ENCODE measurements around the gene FRMD4A.
A peak's percentile ranks its signal among the peaks of the same experiment; 100 is the strongest.

Gene FRMD4A

DNA sequence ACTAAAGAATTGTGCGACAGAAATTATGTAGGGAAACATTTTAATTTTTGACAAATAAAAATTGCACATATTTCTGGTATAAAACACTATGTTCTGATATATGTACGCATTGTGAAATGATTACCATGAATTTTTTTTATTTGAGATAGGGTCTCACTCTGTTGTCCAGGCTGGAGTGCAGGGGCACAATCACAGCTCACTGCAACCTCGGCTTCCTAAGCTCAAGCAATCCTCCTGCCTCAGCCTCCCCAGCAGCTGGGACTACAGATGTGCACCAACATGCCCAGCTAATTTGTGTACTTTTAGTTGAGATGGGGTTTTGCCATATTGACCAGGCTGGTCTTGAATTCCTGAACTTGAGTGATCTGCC, 149.2 kb downstream of the FRMD4A start:
- no peak for DNase-seq

DNA sequence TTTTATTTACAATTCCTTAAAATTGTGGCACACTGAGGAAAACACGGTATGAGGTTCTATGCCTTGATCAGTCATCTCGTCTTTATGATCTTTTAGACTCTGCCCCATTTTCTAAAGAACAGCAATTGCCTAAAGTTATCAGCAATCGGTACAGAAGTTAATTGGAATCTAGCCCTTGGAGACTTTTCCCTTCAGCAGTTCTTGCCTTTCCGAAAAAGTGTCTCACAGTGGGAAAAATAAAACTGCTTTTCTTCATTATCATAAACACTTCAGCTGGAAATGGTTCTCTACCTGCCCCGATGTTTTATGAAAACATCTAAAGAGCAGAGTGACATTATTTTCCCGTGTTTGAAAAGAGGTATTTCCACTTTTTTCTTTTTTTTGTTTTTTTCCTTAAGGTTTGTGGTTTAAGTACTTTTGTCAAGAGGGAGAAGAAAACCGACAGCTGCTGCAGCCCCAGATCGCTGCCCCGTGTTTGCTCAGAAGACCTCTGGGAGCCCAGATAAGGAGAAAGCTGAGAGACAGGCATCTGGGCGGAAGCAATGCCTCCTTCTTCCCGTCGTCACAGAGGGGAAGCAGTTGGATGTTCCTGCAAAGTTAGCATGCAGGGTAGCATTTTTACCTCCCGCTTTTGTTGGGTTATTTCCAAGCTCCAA, 149.7 kb downstream of the FRMD4A start:
- DNase-seq, result no peak

DNA sequence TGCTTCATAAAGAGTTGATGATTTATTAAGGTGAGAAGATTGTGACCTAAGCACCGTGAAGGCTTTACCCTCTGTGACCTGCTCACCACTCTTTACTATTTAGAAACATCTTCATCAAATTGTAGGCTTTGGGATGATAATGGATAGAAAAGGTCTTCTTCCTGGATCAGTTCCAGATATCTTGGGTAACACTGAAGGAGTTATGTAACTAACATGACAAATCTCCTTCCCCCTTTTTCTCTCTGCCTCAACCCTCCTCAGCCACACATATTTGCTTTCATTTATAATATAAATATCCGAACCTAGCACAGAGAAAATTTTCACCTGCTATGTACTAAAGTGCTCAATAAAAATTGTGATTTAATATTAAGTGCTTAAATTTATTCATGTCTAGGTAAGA, 151.5 kb downstream of the FRMD4A start:
- no peak for DNase-seq

DNA sequence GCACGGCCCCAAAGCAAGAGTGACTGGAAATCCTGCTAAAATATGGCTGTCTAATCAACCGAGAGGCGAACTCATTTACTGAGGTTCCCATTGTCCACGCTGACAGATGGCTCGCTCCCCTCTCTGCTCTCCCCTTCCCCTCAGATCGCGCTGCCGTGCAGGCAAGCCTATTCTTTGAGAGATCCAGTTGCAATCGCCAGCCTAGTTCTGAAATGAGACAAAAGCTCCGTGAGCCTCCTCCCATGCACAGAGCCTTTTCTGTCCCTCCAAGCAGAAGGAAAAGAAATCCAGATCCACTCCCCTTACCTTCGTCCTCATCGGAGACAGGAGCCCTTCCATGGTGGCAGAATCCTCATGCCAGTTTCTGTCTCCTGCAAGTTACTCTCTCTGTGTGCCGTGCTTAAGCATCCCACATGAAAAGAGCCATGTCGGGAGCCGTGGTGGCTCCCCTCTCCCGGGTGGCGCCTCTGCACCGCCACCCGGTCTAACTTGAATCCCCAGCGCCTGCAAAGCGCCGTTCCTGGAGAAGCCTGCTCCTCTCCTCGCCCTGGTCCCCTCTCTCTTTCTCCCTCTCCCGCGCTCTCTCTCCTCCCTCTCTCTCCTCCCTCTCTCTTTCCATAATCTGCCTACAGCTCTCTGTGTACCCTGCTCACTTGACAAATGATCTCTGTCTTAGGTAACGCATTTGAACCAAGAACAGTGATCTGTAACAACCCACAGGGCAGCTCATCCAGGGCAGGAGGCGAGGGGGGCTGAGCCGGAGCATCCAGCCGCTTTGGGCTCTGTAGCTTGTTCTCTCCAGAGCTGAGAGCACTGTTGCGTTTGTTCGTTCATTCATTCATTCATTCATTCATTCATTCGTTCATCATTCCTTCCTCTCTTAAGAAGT, 156.8 kb downstream of the FRMD4A start:
- no peak for DNase-seq

DNA sequence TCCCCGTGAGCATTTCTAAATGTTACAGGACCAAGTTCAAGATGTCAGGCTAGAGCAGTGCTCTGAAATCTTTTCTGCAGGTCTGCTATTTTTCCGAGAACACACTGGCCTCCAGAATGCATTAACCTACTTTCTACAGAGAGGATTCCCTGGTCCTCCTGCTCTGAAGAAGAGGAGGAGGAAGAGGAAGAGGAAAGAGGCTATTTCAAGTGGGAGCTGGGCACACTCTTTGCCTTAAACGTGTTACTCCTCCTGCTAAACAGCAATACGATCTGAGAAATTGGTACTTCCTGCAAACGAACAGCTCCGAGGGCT, 157.4 kb downstream of the FRMD4A start:
- DNase-seq, result no peak

DNA sequence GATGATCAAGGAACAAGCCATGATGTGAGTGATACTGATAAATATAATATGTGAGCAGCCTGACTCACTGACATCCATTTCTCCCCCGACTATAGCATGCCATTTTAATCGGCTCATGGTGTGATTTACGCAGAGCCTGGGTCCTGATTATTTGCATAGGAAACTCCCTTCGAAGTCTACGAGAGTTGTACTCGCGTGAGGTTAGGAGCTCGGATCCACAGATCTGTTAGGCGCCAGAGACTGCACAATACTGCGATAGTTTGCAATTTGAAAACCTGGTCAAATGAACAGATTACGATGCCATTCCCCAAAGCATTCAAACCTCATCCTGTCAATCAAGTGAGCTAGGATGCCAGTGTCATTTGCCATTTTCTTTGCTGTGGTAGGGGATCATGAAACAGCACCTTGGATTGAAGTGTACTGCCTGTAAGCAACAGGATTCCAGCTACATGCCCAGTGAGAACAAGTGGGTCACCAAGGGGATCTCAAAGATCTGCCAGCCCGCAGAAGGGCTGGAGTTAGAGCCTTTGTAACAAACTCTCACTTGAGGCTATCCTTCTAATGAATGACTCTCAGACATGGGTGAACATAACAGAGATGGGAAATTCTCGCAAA, 158.3 kb downstream of the FRMD4A start:
- no peak for DNase-seq

DNA sequence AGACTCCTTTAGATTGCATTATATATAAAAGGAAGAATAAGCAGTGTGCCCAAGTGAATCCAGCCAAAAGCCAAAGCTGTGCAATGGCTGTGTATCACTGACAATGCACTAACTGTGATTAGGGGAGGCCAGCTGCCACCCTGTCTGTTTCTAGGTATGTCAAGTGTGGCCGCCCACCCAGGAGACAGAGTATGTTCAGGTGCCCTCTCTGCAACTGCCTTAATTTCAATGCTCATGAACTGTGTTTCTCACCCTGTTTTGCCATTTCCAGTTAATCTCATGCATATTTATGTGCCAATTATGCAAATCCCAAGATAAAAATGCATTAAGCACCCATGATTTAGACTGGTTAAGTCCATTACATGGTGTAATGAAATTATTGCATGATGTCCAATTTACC, 159.4 kb downstream of the FRMD4A start:
- DNase-seq, result no peak

DNA sequence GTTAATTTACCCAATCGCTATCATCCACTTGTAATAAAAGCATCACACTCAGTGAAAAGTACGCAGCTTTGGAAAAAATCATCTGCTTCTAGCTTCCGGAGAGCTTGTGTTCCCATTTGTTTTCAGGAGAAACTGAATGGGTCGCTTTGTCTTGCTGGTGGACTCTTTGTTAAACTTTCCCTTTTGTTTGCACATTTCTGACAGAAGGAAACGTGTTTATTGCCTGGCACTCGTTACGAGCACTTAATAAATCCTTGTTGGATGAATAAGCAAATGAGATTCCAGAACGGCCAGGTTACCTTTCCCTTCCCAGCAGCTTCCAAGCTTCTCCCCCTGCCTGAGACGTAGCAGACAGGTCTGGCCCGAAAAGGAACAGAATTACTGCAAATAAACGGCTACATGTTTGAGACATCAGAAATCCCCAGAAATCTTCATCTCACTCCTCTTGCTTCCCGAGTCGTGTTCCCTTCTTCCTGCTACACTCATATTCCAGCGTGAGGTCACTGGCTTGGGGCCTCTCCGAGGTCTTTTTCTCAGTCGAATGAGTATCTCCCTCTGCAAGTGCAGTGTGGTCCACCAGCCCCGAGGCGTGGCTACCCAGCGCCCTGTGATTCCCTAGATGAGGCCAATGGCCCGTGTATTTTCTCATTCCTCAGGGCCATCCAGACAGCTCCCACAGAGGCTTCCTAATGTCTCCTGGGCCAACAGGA, 167.2 kb downstream of the FRMD4A start:
- DNase-seq, result no peak

DNA sequence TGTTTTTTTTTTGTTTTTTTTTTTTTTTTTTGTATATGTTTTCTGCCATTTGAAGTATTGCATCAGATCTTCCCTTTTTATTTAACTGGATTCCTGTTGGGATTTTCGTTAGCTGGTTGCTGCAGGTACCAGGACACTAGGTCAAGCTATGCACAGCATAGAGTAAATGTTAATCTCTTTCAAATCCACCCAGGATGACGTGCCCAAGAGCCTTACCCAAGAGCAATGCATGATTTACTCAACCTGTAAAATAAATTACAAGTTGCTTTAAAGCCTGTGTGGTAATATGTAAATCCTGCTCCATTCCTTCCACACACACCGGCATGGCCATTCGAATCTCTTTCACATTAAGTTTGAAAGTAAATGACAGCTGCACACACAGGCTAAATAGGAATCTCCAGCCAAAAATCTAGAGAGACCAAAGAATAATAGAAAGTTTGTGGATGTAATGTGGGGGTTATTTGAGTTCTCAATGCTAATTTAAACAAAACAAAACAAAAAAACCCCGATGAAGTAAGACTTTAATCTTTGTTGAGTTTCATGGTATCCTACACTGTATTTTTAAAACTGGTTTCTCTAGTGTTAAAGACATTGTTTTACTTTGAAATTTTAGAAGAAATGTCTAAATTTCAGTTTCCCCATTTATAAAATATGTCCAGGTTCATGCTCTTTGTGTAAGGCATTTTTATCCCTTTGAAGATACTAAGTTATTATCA, 167.9 kb downstream of the FRMD4A start:
- DNase-seq, result no peak

DNA sequence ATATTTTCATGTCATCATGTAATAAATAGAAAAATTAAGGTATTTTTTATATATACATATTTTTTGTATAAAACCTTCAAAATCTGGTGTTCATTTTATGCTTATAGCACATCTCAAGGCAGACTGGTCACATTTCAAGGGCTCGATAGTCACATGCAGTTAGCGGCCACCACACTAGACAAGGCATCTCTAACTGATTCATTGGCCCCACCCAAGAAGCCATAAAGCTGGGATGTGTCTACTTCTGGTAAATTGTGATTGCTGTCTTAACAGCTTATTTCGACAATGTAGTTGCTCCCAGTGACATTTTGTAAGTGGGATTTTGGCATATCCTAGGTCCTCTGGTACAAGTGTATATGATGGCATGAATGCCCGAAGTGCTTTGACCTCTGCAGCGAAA, 168.7 kb downstream of the FRMD4A start:
- DNase-seq, result no peak

DNA sequence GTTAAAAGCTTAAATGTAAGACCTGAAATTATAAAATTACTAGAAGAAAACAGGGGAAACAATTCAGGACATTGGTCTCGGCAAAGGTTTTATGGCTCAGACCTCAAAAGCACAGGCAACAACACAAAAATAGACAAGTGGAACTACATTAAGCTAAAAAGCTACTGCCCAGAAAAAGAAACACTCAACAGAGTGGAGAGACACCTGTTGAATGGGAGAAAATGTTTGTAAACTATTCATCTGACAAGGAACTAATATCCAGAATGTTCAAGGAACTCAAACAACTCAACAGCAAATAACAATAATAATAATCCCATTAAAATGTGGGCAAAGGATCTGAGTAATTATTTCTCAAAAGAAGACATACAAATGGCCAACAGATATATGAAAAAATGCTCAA, 170.4 kb downstream of the FRMD4A start:
- no peak for DNase-seq

DNA sequence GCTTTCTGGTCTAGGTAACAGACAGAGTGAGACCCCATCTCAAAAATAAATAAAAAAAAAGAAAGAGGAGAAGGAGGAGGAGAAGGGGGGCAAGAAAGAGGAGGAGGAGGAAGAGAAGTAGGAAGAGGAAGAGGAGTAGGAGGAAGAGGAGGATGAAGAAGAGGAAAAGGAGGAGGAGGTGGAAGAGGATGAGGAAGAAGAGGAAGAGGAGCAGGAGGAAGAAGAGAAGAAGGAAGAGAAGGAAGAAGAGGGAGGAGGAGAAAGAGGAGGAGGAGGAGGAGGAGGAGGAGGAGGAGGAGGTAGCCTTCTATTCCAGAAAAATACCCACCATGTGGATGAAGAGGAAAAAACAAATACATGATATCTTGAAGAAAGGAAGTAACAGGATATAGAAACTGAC, 172.1 kb downstream of the FRMD4A start:
- DNase-seq, result no peak

DNA sequence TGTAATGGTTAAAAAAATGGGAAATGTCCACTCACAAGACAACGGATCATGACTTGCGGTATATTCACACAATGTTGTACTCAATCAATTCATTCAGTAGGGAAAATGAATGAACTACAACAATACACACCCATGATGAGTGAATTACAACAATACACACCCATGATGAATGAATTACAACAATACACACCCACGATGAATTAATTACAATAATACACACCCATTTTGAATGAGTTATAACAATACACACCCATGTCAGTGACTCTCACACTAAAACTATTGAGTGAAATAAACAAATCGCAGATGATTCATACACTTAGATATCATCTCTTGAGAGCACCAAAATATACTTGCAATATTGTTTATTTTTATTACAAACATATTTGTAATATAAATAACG, 174.6 kb downstream of the FRMD4A start:
- DNase-seq, result no peak

DNA sequence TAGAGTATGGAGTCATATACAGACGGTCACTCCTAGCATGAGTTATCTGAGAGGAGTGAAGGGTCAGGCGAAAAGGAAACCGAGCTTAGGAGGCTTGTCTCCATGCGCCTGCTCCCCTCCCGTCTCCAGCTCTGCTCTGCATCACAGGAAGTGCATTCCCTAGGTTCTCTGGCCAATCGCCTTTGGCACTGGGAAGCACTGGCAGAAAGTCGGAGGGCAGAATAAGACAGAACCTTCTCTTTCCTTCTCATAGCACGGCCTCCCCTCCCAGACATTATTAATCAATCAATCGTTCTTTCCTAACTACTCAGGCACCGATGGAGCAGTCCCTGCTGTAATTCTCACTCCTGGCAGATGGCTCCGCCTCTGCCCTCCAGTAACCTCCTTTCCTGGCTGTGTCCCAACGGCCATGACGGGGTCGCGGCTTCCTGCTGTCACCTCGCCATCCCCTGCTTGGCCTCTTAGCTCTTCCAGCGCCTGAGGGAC, 177.1 kb downstream of the FRMD4A start:
- DNase-seq, result peak; percentile 34

DNA sequence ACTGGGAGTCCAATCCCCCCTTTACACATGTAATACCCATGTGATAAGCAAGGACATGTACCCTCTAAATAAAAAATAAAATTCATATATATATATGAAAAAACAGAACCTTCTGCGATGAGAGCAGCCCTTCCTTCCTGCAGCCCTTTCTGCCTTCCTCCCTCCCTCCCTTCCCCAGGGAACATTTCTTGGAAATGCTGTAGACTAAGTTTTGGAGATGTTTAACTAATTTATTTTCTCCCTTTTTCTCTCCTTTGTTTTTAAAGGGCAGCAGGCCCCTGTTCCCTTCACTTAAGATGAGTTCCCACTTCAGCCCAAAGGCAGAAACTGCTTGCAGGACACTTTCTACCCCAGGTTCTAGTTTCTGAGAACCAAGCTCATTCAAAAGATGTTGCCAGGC, 179.2 kb downstream of the FRMD4A start:
- DNase-seq, result no peak

DNA sequence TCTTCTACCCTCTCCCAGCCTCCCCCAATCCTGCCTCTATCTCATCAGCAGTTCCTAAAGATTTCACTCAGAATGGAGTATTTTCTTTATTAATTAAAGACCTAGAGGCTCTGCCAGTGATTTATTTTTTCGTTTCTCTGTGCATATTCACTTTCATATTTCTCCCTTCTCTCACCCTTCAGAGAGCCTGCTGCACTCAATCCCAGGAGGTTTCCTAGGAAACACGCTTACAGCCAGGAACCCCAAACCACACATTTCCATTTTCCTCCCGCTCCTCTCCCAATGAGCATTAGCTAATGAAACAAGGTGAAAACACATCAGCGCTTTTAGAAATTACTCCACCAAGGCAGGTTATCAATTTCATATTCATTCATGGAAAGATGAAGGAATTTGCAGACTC, 180.2 kb downstream of the FRMD4A start:
- DNase-seq, result no peak

DNA sequence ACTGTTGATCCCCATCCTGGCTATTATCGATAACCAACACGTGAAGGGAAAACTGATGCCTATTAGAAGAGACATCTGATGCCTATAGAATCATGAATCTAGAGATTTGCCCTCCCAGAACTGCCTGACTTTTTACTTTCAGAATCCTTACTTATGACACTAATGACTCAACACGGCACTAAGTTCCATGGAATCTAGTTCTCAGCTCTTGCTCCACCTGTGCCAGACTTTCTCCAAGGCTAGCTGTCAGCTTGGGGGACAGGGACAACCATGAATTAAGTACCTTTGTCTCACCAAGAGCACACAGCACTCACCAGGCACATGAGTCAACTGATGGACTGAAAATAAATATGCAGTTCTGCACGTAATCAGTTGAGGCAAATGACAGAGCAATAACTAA, 184.2 kb downstream of the FRMD4A start:
- DNase-seq, result no peak

DNA sequence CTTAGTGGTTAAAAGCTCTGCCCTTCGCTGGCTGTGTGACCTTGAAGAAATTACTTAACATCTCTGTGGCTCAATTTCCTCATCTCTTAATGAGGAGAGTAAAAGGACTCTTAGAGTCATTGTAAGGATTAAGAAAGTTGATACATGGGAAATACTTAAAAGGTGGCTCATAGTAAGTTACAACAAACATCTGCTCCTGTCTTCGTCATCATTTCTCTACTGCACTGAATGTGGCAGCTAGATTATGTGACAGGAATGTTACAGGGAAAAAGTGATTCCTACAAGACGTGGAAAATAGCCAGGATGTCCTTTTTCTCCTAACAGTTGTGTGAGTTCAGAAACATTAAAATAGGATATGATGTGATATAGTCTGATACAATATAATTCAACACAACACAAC, 184.7 kb downstream of the FRMD4A start:
- no peak for DNase-seq

DNA sequence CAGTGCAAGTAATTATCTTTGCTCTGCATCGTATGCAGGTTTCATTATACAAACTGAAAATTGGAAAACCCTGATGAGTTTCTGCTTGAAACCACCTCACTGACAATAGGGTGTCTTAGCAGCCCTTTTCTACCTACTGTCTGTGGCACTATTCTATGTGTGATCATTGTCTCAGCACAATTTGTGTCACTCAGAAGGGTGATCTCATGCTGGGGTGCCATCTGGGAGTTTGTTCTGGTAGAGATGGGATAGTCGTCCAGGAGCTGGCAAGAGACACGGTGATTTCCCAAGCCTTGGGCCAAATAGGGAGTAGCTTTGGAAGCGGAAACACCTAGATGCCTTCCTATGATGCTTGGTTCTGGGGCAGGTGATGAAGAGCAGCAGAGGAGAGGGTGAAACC, 186.3 kb downstream of the FRMD4A start:
- DNase-seq, result no peak

DNA sequence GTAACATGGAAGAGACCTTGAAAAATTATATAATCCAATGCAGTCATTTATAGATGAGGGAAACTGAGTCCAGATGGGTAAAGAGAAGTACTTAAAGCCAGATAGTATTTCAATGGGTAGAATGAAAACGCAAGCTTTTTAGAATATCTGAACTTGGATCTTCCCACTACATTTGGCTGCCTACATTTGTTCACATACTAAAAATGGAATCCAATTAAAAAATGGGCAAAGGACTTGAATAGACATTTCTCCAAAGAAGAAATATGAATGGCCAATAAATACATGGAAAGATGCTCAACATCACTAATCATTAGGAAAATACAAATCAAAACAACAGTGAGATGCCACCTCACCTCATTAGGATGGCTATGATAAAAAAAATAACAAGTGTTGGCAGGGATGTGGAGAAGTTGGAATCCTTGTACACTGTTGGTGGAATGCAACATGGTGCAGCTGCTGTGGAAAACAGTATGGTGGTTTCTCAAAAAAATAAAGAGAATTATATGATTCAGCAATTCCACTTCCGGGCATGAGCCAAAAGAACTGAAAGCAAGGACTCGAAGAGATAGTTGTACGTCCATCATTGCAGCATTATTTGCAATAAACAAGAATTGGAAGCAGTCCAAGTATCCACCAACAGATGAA, 188.0 kb downstream of the FRMD4A start:
- DNase-seq, result no peak

DNA sequence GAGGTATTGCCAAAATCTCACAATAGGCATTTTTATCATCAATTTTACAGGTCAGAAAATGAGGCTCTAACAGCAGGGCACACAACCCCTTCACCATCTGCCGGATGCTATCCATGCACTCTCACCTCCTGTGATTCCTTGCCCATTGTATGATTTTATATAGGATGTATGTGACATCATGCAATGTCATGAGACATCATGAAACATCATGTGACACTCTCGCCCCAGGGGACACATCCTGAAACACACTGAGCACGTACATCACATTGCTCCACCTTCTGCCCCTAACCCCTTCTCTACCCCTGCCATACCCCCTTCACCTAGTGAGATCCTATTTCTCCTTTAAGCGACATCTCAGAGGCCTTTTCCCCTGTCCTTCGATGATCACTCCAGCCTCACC, 189.4 kb downstream of the FRMD4A start:
- DNase-seq, result peak; percentile 0

DNA sequence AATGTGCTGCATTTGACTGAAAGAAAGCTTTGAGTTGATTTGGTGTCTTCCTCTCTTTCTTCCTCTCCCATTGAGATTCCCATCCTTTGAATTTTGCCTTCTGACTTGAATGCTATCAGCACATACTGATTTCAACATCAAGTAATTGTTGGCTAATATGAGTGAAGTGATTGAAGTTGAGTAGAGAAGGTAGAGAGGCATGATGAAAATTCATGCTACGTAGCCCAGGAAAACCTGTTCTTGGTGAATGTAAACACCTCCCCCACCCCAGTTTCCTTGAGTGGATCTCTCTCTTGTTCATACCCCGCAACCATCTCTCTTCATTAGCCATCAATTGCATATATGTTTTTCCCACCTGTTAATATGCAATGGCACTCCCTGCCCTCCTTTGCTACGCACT, 193.3 kb downstream of the FRMD4A start:
- DNase-seq, result no peak
